ENCODE results near the gene CSRNP3. TPM values are rescaled to one million over a fixed set of nuclear protein-coding genes. Genes with fewer than 3 reads are reported as not detected.

The CSRNP3 gene
- total RNA-seq, 1 donor from 2014 or later, result 14.6 TPM

DNA sequence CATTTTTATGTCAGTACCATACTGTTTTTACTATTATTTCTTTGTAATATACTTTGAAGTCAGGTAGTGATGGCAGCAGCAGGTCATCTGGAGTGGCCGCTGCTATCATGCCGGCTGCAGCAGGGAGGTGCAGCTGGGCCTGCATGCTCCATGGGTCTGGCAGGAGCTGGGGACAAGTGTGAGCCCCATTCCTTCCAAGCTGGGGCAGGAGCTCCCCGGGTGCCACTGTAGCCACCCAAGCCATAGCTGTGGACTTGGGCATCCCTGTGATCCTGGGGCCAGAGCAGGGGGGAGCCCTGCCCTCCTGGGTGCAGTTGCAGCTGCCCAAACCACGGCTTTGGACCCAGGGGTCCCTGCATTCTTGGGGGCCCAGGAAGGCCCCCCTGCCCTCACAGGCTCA is 59.2 kb downstream of the CSRNP3 start:
- H3K36me3 Mint-ChIP-seq (ENCODE audit: low read depth, unreplicated experiment), result peaks cover 13% of the 10 kb centered on the region
- TF ChIP-seq, protein P1, sequence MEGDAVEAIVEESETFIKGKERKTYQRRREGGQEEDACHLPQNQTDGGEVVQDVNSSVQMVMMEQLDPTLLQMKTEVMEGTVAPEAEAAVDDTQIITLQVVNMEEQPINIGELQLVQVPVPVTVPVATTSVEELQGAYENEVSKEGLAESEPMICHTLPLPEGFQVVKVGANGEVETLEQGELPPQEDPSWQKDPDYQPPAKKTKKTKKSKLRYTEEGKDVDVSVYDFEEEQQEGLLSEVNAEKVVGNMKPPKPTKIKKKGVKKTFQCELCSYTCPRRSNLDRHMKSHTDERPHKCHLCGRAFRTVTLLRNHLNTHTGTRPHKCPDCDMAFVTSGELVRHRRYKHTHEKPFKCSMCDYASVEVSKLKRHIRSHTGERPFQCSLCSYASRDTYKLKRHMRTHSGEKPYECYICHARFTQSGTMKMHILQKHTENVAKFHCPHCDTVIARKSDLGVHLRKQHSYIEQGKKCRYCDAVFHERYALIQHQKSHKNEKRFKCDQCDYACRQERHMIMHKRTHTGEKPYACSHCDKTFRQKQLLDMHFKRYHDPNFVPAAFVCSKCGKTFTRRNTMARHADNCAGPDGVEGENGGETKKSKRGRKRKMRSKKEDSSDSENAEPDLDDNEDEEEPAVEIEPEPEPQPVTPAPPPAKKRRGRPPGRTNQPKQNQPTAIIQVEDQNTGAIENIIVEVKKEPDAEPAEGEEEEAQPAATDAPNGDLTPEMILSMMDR (IDR thresholded peaks at IDR 0.05; ENCODE audit: unreplicated experiment), result no peak
- peaks cover 2% of the 10 kb centered on the region for H3K27me3 Mint-ChIP-seq (ENCODE audit: unreplicated experiment)
- peaks cover 13% of the 10 kb centered on the region for H3K4me1 Mint-ChIP-seq (ENCODE audit: unreplicated experiment)
- no peak overlapping the region for H3K4me3 Mint-ChIP-seq (ENCODE audit: unreplicated experiment)
- no peak for DNase-seq (ENCODE audit: low spot score)
- no peak overlapping the region for H3K27ac Mint-ChIP-seq (ENCODE audit: unreplicated experiment)
- H3K9me3 Mint-ChIP-seq (ENCODE audit: unreplicated experiment), result no peaks in the 10 kb centered on the region

DNA sequence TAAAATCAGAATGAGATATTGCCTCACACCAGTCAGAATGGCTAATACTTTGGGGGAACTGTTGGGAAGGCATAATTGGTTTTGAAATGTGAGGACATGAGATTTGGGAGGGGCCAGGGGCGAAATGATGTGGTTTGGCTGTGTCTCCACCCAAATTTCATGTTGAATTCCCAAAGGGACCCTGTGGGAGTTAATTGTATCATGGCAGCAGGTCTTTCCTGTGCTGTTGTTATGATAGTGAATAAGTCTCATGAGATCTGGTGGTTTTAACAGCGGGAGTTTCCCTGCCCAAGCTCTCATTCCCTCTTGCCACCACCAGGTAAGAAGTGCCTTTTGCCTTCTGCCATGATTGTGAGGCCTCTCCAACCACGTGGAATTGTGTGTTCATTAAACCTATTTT is 59.6 kb downstream of the CSRNP3 start:
- Mint-ChIP-seq H3K36me3 (ENCODE audit: low read depth, unreplicated experiment) (peaks cover 13% of the 10 kb centered on the region), H3K9me3 (ENCODE audit: unreplicated experiment) (no peaks in the 10 kb centered on the region), H3K27me3 (ENCODE audit: unreplicated experiment) (peaks cover 2% of the 10 kb centered on the region), H3K4me1 (ENCODE audit: unreplicated experiment) (peaks cover 14% of the 10 kb centered on the region), H3K4me3 (ENCODE audit: unreplicated experiment) (peak overlapping the region; percentile 65), H3K27ac (ENCODE audit: unreplicated experiment) (peak overlapping the region; percentile 45)
- DNase-seq (ENCODE audit: low spot score), result no peak
- TF ChIP-seq, protein P1 (IDR thresholded peaks at IDR 0.05; ENCODE audit: unreplicated experiment), result no peak

DNA sequence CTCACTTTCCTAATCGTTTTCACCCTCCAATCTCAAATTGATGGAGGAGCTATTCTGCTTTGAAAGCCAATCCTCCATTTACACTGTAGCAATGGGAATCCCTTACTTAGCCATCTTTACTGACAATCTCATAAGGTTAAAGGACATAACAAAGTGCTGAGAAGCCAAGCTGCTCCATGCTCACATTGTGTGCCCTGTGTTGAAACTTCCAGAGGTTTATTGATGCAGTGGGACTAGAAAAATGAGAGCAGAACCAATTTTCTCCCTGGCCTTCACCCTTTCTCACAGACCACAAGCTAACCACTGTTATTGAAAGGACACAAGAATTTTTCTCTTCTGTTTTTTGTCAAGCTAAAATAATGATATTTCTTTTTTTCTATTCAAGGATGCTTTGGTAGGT is 63.8 kb downstream of the CSRNP3 start:
- Mint-ChIP-seq H3K27me3 (ENCODE audit: unreplicated experiment) (peaks cover 2% of the 10 kb centered on the region), H3K4me3 (ENCODE audit: unreplicated experiment) (no peak overlapping the region), H3K36me3 (ENCODE audit: low read depth, unreplicated experiment) (peaks cover 13% of the 10 kb centered on the region), H3K9me3 (ENCODE audit: unreplicated experiment) (no peaks in the 10 kb centered on the region), H3K27ac (ENCODE audit: unreplicated experiment) (peak overlapping the region; percentile 28), H3K4me1 (ENCODE audit: unreplicated experiment) (peaks cover 41% of the 10 kb centered on the region)
- no peak for DNase-seq (ENCODE audit: low spot score)
- TF ChIP-seq, protein P1 (IDR thresholded peaks at IDR 0.05; ENCODE audit: unreplicated experiment), result no peak

DNA sequence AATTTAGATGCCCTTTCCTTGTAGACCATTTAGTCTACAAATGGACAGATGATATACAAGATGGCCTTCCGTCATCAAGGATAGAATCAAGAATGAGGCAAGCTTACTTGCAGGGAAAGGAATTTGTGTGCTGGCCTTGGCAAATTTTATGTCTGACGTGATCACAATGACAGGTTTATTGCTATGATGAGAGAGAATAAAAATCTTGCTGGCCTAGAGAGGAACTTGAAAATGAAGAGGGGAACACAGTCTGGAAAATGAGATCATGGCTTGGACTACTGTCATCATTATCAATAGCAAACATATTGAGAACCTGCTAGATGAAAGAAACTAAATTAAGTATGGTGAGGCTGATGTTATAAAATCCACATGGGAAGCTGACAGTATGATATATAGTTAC is 66.0 kb downstream of the CSRNP3 start:
- H3K36me3 Mint-ChIP-seq (ENCODE audit: low read depth, unreplicated experiment), result peaks cover 9% of the 10 kb centered on the region
- H3K4me1 Mint-ChIP-seq (ENCODE audit: unreplicated experiment), result peaks cover 55% of the 10 kb centered on the region
- no peak overlapping the region for H3K4me3 Mint-ChIP-seq (ENCODE audit: unreplicated experiment)
- H3K27me3 Mint-ChIP-seq (ENCODE audit: unreplicated experiment), result peaks cover 2% of the 10 kb centered on the region
- H3K27ac Mint-ChIP-seq (ENCODE audit: unreplicated experiment), result peak overlapping the region; percentile 98
- H3K9me3 Mint-ChIP-seq (ENCODE audit: unreplicated experiment), result no peaks in the 10 kb centered on the region
- TF ChIP-seq, protein P1 (IDR thresholded peaks at IDR 0.05; ENCODE audit: unreplicated experiment), result no peak
- no peak for DNase-seq (ENCODE audit: low spot score)

DNA sequence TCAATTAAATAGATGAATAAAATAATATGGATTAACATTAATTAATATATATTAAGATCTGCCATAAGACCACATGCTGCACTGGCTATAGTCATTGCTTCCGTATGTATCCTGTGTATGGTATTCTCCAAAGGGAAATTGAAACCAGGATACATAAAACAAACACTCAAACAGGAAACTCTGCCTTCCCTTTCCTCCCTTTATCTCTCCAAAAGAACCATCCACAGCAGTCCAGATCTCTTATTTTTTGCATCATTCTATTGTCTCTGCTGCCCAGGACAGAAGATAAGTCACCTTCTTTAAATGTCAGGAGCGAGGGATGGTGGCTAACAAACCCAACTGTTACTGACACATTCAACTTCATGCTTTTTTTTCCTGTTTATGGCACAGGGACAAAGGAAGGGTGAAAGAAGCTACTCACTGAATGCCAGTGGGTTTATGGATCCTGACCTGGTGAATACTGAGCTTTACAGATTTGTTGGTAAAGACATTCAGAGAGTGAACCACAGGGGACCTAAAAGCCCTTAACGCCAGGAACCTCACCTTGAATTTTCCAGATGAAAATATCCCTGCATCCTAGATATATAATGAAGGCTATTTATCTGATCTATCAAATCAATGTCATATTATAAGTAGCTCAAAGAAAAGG is 67.5 kb downstream of the CSRNP3 start:
- Mint-ChIP-seq H3K27me3 (ENCODE audit: unreplicated experiment) (no peaks in the 10 kb centered on the region), H3K36me3 (ENCODE audit: low read depth, unreplicated experiment) (no peaks in the 10 kb centered on the region), H3K4me3 (ENCODE audit: unreplicated experiment) (no peak overlapping the region), H3K27ac (ENCODE audit: unreplicated experiment) (peak overlapping the region; percentile 98), H3K4me1 (ENCODE audit: unreplicated experiment) (peaks cover 57% of the 10 kb centered on the region), H3K9me3 (ENCODE audit: unreplicated experiment) (no peaks in the 10 kb centered on the region)
- DNase-seq (ENCODE audit: low spot score), result no peak
- TF ChIP-seq, protein P1 (IDR thresholded peaks at IDR 0.05; ENCODE audit: unreplicated experiment), result no peak
